Measurements from ENCODE around the gene CSNK2B.
A peak's percentile ranks its signal among the peaks of the same experiment; 100 is the strongest.

The CSNK2B gene

GRCh38 chr6:31652925-31653724 is 12.8 kb upstream of the CSNK2B start:
- peaks cover 25% of the 10 kb centered on the region for H3K4me1 ChIP-seq (ENCODE audit: insufficient read depth, low read length, severe bottlenecking)
- H3F3A ChIP-seq (ENCODE audit: insufficient read depth, low read length) = no peaks in the 10 kb centered on the region
- peak overlapping the region; percentile 85 for H3K4me3 ChIP-seq (ENCODE audit: low read depth, low read length, poor library complexity, severe bottlenecking)
- no peaks in the 10 kb centered on the region for H3K9me3 ChIP-seq (ENCODE audit: low read length)
- H3K79me2 ChIP-seq (ENCODE audit: insufficient read depth, low read length) = peaks cover 9% of the 10 kb centered on the region; the same call in 1 of the 2 replicates
- no peaks in the 10 kb centered on the region for H3K9me2 ChIP-seq (ENCODE audit: low read depth, low read length)
- H4K20me1 ChIP-seq (ENCODE audit: insufficient read depth, low read length) = no peaks in the 10 kb centered on the region
- H3K27ac ChIP-seq (ENCODE audit: low read depth, low read length, poor library complexity, severe bottlenecking) = peak overlapping the region; percentile 84
- no peak overlapping the region for H2AFZ ChIP-seq (ENCODE audit: low read length)
- H3K4me2 ChIP-seq (ENCODE audit: low read length) = peak overlapping the region; percentile 91
- no peak for TF ChIP-seq EZH2 (IDR thresholded peaks at IDR 0.05; ENCODE audit: borderline replicate concordance, low read length)
- TF ChIP-seq CTCF (IDR thresholded peaks at IDR 0.05; ENCODE audit: low read length) = peak; percentile 33; the same call in 1 of the 2 replicates
- no peaks in the 10 kb centered on the region for H3K27me3 ChIP-seq (ENCODE audit: insufficient read depth, low read length)
- peak overlapping the region; percentile 87 for H3K9ac ChIP-seq (ENCODE audit: low read length)
- peaks cover 18% of the 10 kb centered on the region for H3K36me3 ChIP-seq (ENCODE audit: insufficient read depth, low read length)

GRCh38 chr6:31654574-31655348 is 11.1 kb upstream of the CSNK2B start:
- no peaks in the 10 kb centered on the region for H3F3A ChIP-seq (ENCODE audit: insufficient read depth, low read length)
- TF ChIP-seq EZH2 (IDR thresholded peaks at IDR 0.05; ENCODE audit: borderline replicate concordance, low read length) (no peak), CTCF (IDR thresholded peaks at IDR 0.05; ENCODE audit: low read length) (no peak)
- H3K9me2 ChIP-seq (ENCODE audit: low read depth, low read length) = no peaks in the 10 kb centered on the region
- no peak overlapping the region for H3K4me2 ChIP-seq (ENCODE audit: low read length)
- no peak overlapping the region for H3K9ac ChIP-seq (ENCODE audit: low read length)
- no peaks in the 10 kb centered on the region for H3K9me3 ChIP-seq (ENCODE audit: low read length)
- H3K27ac ChIP-seq (ENCODE audit: low read depth, low read length, poor library complexity, severe bottlenecking) = no peak overlapping the region
- H3K4me1 ChIP-seq (ENCODE audit: insufficient read depth, low read length, severe bottlenecking) = peaks cover 41% of the 10 kb centered on the region
- H4K20me1 ChIP-seq (ENCODE audit: insufficient read depth, low read length) = no peaks in the 10 kb centered on the region
- H3K79me2 ChIP-seq (ENCODE audit: insufficient read depth, low read length) = peaks cover 9% of the 10 kb centered on the region; the same call in 1 of the 2 replicates
- H3K27me3 ChIP-seq (ENCODE audit: insufficient read depth, low read length) = no peaks in the 10 kb centered on the region
- H2AFZ ChIP-seq (ENCODE audit: low read length) = no peak overlapping the region
- 0 out of 2 replicates have a peak, but pooled peaks cover 4% of the 10 kb centered on the region for H3K36me3 ChIP-seq (ENCODE audit: insufficient read depth, low read length)
- H3K4me3 ChIP-seq (ENCODE audit: low read depth, low read length, poor library complexity, severe bottlenecking) = no peak overlapping the region

GRCh38 chr6:31655349-31656237 is 10.3 kb upstream of the CSNK2B start, which contains the start of gene APOM:
Gene APOM (plus strand): TSS chr6:31655894. CDS start chr6:31655967, 73 bp downstream.
- peaks cover 44% of the 10 kb centered on the region for H3K4me1 ChIP-seq (ENCODE audit: insufficient read depth, low read length, severe bottlenecking)
- TF ChIP-seq CTCF (IDR thresholded peaks at IDR 0.05; ENCODE audit: low read length) (no peak), EZH2 (IDR thresholded peaks at IDR 0.05; ENCODE audit: borderline replicate concordance, low read length) (no peak)
- no peak within 1 kb of the TSS for H3K27ac ChIP-seq (ENCODE audit: low read depth, low read length, poor library complexity, severe bottlenecking)
- no peaks in the 10 kb centered on the region for H4K20me1 ChIP-seq (ENCODE audit: insufficient read depth, low read length)
- peaks cover 15% of the 10 kb centered on the region; the same call in 1 of the 2 replicates for H3K79me2 ChIP-seq (ENCODE audit: insufficient read depth, low read length)
- H3K27me3 ChIP-seq (ENCODE audit: insufficient read depth, low read length) = no peaks in the 10 kb centered on the region
- no peaks in the 10 kb centered on the region for H3K9me2 ChIP-seq (ENCODE audit: low read depth, low read length)
- no peak within 1 kb of the TSS for H2AFZ ChIP-seq (ENCODE audit: low read length)
- H3K4me3 ChIP-seq (ENCODE audit: low read depth, low read length, poor library complexity, severe bottlenecking) = no peak within 1 kb of the TSS
- H3K9me3 ChIP-seq (ENCODE audit: low read length) = no peaks in the 10 kb centered on the region
- H3K4me2 ChIP-seq (ENCODE audit: low read length) = no peak within 1 kb of the TSS
- H3K36me3 ChIP-seq (ENCODE audit: insufficient read depth, low read length) = 0 out of 2 replicates have a peak, but pooled peaks cover 4% of the 10 kb centered on the region
- no peaks in the 10 kb centered on the region for H3F3A ChIP-seq (ENCODE audit: insufficient read depth, low read length)
- H3K9ac ChIP-seq (ENCODE audit: low read length) = no peak within 1 kb of the TSS
